Hematopoietic multipotent progenitor cell (in vitro differentiated cells): Measurements from ENCODE around the gene CEP170. TPM values are rescaled to one million over a fixed set of nuclear protein-coding genes. Genes with fewer than 3 reads are reported as not detected.

Experiments used
- DNase-seq, 3 donors: peaks; one replicate each; pipeline ENCODE4 v3.0.0-alpha.2; 2011 to 2015; ENCODE audit warnings: low read depth in 2 of 3, low spot score in 2 of 3
- total RNA-seq: library from RNA; depleted of rRNA; stranded (reverse); fragments of >200 nt; gene quantifications from one replicate; pipeline ENCODE4 v1.2.3, GENCODE V29; 2012

The CEP170 gene
- total RNA-seq, result 72.7 TPM

DNA sequence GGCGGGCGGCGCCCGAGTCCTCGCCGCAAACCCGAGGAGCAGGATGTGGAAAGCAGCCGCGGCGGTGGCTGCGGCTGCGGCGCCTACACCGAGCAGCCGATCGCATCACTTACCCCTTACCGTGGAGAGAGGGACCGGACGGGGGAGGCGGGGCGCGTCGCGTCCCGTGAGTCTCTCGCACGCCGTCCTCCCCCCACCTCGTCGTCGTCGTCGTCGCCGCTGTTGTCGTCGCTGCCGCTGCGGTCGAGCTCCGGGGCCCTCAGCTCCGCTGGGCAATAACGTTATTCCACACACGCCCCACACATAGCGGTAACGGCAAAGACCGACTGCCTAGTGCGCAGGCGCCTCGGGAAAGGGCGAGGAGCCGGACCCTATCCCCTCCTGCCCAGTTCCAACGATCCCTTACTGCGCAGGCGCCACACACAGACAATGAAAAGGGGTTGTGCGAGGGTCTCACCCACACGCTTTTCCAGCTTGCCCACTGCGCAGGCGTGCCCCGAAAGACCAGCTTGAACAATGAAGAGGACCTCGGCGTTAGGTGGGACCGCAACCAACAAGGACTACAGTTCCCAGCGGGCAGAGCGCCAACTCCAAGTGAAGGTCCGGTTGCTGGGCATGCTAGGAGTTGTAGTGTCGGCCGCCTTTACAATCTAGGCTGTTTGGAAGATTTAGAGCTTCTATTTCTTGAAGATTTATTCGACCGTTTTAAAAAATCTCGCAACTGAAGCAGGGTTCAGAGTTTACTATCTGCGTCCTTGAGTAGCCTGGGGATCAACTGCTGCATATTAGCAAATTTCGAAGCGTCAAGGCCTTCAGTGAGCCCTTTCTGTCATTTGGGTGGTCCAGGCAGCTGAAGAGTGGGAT lies at the start of gene CEP170:
TSS of gene CEP170 (minus strand) at position 355 of the 864 bp plus-strand sequence. CDS start 30,001 bp downstream, outside the sequence.
- peak; percentile 84 to 99 (median 97) for DNase-seq

GRCh38 chr1:243301059-243301458 lies 46.0 kb upstream of the CEP170 start:
- DNase-seq, result no peak

GRCh38 chr1:243299069-243299468 lies 44.0 kb upstream of the CEP170 start:
- DNase-seq, result no peak

DNA sequence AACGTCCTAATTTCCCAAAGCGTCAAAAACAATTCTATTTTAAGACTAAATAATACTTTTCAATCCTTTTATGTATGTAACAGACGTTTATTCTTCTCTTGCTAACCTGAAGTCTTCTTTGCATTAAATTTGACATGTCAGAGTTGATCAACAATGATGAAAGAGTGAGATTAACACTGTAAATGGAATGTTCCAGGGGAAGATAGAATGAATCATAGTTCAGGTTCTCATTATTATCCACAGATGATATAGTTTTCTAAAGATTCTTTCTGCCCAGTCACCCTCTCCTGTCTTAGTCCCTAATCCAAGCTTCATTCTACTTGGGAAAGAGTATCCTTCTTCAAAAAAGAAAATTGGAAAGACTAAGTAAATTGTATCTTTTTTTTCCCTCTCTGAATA lies 39.6 kb upstream of the CEP170 start:
- DNase-seq, result no peak

DNA sequence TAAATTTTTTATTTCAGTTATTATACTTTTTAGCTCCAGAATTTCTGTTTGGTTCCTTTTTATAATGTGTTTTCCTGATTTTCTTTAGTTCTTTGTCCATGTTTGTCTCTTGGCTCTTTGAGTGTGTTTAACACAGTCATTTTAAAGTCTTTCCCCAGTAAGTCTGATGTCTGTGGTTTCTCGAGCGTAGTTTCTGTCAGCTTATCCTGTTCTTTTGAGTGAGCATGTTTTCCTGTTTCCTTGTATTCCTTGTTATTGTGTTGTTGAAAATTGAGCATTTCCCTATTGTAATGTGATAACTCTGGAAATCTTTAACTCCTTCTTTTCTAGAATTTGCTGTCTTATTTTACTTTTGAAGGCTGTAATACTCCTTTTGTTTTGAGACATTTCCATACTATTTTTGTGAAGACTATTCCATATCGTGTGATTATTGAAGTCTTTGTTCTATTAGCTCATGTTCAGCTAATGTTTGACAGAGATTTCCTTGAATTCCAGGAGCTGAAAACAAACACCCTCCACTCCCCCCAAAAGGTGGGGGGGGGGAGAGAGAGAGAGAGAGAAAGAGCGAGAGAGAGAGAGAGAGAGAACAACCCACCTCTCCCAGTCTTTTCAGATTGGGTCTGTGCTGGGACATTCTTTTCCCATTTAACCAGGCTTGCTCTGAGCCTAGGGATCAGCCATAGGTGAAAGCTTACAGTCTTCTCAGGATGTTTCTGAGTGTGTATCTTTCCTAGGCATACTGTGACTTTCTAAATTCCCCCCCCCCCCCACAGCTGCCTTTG lies 39.1 kb upstream of the CEP170 start:
- no peak for DNase-seq

DNA sequence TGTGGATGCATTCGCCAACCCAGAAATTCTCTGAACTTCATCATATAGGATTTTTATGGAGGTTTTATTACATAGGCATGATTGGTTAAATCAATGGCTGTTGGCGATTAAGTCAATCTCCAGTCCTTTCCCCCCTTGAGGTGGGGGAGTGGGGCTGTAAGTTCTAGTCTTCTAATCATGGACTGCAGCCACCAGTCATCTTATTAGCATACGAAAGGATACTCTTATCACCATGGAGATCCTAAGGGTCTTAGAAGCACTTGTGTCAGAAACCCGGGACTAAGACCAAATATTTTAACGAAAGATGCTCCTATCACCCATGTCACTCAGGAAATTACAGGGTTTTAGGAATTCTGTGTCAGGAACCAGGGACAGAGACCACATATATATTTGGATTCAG lies 37.0 kb upstream of the CEP170 start:
- DNase-seq, result no peak

DNA sequence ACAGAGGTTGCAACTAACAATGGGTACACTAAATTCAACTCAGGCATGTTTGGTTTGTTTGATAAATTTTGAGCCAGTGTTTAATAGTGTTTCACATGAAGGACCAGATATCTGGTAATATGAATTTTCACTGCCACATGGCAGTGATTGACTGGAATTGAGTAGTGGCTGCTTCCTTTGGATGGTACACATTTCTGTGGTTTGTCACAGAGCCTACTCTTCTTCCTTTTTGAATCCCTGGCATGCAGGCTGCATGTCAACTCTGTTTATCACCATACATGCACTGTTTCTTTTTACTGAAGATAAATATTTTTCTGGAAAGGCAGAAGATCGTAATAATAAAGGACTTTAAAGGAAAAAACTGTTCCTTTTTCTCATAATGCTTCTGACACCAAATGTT lies 36.2 kb upstream of the CEP170 start:
- DNase-seq, result no peak

GRCh38 chr1:243288062-243288461 lies 33.0 kb upstream of the CEP170 start:
- DNase-seq, result no peak

- DNase-seq, result peak in 2 of 3 donors; percentile 87 to 91
Measured at GRCh38 chr1:243287652-243288051, 32.6 kb upstream of the CEP170 start.

- no peak for DNase-seq
Measured at GRCh38 chr1:243287123-243287460, 32.0 kb upstream of the CEP170 start.

GRCh38 chr1:243286409-243287122 lies 31.5 kb upstream of the CEP170 start:
- DNase-seq, result no peak

GRCh38 chr1:243281672-243282071 lies 26.6 kb upstream of the CEP170 start:
- DNase-seq, result no peak

DNA sequence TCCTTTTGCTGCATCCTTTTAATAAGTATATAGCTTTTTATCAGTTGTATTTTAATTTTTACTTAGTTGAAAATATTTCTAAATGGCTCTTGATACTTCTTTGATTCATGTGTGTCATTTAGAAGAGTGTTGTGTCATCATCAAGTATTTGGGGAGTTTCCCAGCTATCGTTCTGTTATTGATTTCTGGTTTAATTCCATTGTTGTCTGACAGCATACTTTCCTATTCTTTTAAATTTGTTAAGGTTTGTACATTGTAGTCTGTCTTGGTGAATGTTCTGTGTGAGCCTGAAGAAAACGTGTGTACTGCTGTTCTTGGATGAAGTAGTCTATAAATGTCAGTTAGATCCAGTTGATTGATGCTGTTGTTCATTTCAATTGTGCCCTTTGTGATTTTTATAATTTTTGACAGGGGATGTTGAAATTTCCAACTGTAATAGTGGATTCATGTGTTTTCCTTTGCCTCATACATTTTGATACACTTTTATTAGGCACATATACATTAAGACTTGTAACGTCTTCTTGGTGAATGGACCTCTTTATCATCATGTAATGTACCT lies 25.6 kb upstream of the CEP170 start:
- no peak for DNase-seq

DNA sequence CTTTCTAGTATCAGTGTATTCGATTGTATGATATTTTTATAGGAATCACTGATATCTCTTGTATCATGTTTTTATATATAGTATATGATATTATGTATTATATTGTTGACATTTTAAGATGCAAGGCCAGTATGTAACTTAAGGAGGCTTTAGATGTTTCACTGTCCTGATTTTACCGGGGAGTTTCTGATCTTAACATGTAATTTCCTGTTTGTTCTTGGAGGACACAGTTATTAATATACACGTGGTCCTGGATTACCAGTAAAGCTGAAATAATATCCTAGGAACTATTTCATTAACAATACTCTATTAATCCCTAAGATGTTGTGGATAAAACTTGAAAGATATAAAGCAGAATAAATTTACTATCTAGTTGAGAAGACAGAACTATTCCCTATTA lies 20.2 kb upstream of the CEP170 start:
- DNase-seq, result no peak

DNA sequence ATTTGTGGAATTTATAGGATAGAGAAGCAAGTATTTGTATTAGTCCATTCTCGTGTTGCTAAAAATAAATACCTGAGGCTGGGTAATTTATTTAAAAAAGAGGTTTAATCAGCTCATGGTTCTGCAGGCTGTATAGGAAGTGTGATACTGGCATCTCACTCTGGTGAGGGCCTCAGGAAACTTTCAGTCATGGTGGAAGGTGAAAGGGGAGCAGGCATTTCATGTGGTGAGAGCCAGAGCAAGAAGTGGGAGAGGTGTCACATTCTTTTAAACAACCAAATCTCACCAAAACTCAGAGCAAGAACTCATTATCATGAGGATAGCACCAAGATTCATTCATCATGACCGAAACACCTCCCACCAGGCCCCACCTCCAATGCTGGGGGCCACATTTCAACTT lies 18.9 kb upstream of the CEP170 start:
- DNase-seq, result no peak

DNA sequence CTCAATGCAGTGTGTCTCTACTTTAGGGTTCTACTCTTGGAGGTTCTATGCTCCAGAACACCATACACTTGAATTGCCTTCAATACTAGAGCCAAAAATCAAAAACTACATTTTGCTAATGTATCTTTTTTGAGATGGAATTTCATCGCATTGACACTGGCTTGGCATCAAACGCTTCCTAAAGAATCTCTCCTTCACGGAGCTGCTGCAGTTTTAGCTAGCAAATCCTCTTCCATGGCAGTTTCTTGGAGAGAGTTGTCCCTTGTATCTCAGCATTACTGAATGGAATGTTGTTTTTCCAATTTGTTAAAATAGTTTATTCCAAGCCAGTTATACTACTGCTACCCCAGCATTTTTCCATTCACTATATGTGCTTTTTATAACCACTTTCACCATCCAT lies 18.4 kb upstream of the CEP170 start:
- DNase-seq, result no peak

DNA sequence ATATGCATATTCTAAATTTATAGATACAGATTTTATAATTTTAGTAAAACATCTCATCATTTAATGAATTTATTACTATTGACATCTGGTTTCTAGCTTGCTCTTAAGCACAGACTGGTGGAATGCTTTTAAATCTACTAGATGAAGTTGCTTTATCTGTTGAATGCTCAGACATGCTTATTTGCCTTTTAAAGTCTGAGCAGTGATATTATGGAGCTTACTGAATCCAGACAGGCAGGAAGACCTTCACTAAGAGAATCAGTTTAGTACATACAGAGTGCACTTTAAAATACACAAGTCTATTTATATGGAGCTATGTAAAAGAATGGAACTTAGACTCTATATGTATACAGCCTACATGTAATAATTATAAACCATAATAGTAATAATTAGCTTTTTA lies 17.3 kb upstream of the CEP170 start:
- no peak for DNase-seq

- DNase-seq, result no peak
Measured at GRCh38 chr1:243271996-243272395, 16.9 kb upstream of the CEP170 start.

DNA sequence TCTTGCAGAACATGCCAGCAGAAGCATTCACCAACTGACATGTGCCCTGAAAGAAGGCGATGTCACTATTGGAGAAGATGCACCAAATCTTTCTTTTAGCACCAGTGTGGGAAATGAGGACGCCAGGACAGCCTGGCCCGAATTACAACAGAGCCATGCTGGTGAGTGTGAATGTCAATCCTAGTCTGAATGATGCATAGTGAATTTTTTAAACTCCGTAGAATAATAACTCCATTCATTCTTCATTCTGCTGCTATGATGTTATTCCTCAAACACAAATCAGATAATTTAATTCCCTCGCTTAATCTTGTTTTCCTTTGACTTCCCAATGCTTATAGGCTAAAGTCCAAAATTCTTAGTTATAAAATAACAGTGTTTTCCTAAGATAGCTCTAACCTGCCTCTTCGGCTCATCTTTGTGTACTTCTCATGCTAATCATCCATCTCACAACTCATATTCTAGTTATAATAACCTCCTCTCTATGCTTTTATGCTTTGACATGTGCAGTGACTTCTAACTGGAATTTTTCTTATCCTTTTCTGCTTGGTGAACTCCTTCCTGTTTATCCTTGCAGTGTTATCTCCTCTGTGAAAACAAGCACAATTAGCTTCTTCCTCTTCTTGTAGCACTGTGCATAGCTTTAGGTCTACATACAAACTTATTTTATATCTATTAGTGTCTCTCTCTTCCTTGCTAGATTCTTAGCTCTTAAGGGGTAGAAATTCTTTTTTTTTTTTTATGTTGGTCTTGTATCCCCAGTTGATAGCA lies 15.2 kb upstream of the CEP170 start:
- DNase-seq, result no peak

DNA sequence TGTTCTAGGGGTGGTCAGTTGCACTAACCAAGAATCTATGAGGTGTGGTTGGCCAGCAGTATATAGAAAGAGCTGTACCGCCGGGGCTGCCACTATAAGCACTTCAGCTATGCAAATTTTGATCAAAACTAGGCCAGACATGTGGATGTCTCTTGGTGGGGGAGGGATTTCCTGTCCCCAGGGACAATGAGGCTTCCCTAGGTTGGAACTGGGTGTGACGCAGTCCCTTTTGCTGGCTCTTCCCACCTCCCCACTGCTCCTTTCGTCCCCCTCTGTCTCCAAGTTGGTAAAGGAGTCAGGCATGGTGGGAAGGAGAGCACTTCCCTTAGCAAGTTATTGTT lies 14.3 kb upstream of the CEP170 start:
- no peak for DNase-seq
